GM21529 (cell line): ENCODE results near the gene PCBD2.
"Not testable (repeated sequence)": the region's sequence is repeated elsewhere in the genome, so short reads cannot be mapped to it uniquely, and the experiment has no call there.

Experiments
- ATAC-seq: cut with Tn5 transposase; IDR thresholded peaks from one replicate; pipeline ENCODE4 v1.9.1; 2021; ENCODE audit not compliant: unreplicated experiment

The PCBD2 gene

DNA sequence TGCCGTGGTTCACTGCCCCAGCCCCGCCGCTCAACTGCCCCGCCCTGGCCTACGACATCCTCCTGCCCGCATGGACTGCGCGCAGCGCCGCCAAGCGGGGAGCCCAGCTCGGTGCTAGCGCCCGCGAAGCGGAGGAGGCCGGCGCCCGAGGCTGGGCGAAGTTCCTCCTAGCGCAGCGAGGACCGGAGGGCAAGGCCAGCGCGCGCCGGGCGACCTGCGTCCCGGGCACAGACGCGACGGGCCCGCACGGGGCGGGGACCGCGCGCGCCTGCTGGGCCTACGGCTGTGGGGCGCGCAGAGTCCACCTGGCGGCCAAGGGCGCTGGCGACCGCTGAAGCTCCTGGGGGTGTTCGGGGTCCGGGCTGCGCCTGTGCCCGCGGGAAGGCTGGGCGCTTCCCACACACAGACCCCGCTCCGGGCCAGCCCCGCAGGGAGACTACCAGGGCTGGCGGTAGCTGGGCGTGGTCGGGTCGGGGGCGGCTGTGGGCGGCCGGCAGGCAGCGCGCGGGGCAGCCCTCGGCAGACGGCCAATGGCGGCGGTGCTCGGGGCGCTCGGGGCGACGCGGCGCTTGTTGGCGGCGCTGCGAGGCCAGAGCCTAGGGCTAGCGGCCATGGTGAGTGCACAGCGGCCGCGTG is at the start of gene PCBD2:
PCBD2 (plus strand) TSS at position 522 of the 636 bp plus-strand sequence; CDS start at position 531, 9 bp downstream.
- peak; percentile 75 for ATAC-seq

DNA sequence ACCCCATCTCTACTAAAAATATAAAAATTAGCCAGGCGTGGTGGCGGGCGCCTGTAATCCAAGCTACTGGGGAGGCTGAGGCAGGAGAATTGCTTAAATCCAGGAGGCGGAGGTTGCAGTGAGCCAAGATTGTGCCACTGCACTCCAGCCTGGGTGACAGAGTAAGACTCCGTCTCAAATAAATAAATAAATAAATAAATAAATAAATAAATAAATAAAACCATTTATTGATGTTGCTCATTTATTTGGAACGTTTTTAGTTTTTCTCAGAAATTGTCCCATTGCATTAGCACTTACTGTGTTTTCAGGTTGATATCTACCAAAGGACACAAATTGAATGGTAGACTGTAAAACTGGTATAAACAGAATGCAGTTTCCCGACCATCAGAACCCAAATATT is 48.5 kb upstream of the PCBD2 start:
- not testable (repeated sequence) for ATAC-seq

DNA sequence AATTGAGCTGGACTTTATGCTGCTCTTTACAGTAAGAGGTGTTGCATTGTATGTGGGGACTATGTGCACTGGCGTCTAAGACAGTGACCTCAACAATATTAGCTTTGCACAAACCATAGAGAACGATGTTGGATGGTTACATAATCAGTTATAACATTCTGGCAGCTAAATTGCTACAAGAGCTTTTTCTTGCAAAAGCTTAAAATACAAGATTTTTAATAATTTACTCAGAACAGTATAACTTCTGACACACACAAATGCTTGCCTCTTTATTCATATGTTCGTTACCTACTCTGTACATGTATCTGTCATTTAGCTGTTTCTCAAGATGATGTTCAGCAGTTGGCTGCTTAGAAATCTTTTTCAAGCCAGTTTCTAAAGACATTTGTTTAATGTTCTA is 47.5 kb upstream of the PCBD2 start:
- ATAC-seq, result no peak

DNA sequence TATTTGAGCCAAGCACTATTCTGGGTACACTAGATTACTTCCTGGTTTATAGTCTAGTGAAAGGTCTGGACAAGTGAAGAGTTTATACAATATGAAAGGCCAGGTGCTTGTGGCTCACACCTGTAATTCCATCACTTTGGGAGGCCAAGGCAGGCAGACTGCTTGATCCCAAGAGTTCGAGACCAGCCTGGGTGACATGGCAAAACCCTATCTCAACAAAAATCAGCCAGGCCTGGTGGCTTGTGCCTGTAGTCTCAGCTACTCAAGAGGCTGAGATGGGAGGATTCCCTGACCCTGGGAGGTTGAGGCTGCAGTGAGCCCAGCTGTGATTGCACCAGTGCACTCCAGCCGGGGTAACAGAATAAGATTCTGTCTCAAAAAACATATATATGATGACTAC is 40.2 kb upstream of the PCBD2 start:
- no peak for ATAC-seq

DNA sequence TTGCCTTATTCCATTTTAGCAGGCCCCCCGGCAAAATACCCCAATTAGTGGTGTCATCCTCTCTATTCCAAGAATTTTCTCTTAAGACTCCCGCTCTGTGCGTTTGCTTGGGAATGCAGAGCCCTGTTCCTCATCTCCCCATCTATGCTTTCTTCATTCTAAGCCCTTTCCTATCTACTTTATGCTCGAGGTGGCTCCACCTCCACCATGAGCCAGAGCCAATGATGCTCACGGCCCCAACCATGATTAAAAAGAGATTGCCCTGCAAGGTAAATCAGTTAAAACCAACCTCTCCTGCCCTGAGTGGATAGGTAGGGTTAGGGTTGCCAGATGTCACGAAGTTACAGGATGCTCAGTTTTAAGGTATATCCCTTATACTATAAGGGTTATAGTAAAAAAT is 31.4 kb upstream of the PCBD2 start:
- no peak for ATAC-seq

DNA sequence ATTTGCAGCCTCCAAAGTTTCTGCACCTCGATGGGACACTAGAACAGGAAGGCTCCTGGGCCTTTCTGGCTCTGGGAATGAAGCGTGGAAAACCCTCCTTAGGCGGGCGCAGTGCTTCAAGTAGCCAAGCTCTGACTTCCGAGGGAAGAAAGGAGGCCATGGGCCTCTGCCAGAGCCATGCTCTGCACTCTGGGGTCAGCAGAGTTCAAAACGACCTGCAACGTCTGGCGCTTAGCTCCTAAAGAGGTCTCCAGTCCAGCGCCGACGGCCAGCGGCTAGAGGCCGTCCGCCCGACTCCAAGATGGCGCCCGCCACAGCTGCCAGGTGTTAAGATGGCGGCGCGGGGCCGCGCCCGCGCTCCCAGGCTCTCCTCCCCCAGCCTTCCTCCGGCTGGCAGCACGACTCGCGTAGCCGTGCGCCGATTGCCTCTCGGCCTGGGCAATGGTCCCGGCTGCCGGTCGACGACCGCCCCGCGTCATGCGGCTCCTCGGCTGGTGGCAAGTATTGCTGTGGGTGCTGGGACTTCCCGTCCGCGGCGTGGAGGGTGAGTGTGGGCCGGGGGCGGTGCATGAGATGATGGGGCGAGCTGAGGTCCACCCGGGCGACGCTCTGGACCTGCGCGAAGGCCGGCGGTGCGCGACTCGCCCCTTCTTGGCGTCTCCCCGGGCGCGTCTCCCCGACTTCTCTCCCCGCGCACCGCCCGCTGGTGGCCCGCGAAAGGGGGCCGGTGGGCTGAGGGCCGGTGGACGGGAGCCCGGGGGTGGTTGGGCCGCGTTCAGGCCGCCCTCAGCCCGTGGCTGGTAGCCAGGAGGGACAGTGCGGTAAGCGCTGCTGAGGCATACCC is 30.7 kb upstream of the PCBD2 start, which contains the start of gene TXNDC15:
TXNDC15 (plus strand) TSS at position 385 of the 844 bp plus-strand sequence; CDS start at position 442, 57 bp downstream.
- ATAC-seq, result peak; percentile 74

DNA sequence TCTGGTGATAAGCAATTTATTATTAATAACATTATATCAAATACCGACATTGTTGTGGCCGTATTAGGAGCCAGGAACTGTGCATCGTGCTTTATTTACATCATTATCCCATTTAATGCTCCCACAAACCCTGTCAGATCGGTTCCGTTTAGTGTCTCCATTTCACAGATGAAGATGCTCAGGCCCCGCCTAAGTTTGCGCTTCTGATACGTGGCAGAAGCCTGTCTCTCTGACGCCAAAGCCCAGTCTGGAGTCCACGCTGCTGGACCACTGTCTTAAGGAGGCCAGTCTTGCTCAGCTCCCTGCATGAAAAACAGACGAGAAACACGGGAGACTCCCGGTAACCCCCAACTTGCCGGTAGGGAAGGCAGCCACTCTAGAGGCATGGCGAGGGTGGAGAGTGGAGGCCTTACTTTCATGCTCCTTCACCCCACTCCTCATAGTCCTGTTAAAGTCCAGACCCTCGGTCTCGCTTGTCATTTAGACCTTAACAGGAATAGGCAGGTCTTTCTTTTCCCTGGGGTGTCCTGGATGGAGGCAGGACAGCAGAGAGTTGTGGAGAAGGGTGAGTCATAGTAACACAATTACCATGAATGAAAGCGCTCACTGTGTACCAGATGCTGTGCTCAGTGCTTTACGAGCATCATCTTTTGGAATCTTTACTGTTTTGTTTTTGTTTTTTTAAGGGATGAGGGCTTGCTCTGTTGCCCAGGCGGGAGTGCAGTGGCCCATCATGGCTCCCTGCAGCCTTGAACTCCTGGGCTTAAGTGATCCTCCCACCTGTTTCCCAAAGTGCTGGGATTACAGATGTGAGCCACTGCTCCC is 29.9 kb upstream of the PCBD2 start:
- ATAC-seq, result peak; percentile 42

DNA sequence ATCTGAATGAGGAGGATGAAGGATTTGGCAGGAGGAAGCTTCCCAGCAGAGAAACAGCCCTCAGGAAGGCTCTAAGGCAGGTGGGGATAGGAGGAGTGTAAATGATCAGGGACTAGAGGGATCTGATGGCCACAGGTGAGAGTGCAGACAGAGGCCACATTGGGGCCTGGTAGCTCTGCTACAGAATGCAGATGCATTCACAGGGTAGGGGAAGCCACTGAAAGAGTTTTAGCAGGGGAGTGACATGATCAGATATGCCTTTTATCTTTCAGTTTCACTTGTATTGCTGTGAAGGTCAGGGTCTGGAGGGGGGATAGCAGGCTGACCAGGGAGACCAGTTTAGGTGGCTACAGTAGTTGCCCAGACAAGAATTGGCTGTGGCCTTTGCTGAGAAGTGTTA is 27.8 kb upstream of the PCBD2 start:
- ATAC-seq, result no peak

DNA sequence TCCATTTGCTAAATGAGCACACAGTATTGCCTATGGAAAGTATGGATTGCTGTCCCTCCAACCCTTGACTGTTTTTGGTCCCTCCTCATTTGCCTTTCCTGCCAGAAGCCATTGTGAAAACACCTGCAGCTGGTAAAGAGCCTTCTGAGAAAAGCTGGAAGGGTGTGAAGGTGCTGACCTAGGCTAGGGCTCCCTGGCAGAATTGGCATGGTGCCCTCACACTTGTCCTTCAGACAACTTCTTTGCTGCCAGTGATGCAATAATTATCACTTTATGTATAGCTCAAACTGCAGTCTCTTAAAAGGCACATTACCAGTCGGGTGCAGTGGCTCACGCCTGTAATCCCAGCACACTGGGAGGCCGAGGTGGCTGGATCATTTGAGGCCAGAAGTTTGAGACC is 26.5 kb upstream of the PCBD2 start:
- no peak for ATAC-seq

DNA sequence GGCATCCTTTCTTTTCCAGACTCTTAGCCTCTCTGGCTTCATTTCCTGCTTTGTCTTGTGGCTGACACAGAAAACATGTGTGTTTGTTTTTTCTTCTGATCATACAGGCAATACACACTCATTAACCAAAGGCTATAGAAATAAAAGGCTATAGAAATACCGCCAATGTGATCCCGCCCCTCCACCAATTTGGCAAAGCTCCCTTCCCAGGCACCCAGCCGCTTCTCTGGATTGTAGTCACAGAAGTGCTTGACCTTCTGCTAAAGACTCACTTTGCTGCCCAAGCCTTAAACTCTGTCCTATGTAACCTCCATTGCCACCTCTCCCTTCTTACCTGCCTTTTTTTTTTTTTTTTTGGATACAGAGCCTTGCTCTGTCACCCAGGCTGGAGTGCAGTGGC is 25.5 kb upstream of the PCBD2 start:
- no peak for ATAC-seq

DNA sequence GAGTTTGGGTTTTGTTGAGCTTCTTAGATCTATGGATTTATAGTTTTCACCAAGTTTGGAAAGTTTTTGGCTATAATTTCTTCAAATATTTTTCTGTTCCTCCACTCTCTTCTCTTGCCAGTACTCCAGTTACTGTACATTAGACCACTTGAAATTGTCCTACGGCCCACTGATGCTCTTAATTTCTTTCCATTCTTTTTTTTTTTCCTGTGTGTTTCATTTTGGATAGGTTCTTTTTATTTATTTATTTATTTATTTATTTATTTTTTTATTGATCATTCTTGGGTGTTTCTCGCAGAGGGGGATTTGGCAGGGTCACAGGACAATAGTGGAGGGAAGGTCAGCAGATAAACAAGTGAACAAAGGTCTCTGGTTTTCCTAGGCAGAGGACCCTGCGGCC is 24.0 kb upstream of the PCBD2 start:
- not testable (repeated sequence) for ATAC-seq

DNA sequence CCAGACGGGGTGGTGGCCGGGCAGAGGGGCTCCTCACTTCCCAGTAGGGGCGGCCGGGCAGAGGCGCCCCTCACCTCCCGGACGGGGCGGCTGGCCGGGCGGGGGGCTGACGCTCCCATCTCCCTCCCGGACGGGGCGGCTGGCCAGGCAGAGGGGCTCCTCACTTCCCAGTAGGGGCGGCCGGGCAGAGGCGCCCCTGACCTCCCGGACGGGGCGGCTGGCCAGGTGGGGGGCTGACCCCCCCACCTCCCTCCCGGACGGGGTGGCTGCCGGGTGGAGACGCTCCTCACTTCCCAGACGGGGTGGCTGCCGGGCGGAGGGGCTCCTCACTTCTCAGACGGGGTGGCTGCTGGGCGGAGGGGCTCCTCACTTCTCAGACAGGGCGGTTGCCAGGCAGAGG is 23.2 kb upstream of the PCBD2 start:
- not testable (repeated sequence) for ATAC-seq

DNA sequence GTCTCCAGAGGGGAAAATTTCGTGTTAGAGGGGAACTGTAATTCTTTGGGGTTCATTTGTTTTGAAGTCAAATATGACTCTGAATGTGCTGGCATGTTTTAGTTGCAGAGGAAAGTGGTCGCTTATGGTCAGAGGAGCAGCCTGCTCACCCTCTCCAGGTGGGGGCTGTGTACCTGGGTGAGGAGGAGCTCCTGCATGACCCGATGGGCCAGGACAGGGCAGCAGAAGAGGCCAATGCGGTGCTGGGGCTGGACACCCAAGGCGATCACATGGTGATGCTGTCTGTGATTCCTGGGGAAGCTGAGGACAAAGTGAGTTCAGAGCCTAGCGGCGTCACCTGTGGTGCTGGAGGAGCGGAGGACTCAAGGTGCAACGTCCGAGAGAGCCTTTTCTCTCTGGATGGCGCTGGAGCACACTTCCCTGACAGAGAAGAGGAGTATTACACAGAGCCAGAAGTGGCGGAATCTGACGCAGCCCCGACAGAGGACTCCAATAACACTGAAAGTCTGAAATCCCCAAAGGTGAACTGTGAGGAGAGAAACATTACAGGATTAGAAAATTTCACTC is 17.3 kb upstream of the PCBD2 start:
- ATAC-seq, result no peak

DNA sequence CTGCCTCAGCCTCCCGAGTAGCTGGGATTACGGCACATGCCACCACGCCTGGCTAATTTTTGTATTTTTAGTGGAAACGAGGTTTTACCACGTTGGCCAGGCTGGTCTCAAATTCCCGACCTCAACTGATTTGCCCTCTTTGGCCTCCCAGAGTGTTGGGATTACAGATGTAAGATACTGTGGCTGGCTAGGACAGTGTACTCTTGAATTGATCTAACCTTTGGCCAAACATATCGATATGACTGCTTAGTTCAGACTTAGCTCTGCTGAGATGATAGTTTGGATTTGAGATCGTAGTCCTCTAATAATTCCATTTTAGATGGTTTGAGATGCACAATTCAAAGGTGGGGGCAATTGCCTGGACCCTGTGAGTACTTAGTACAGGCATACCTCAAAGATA is 15.6 kb upstream of the PCBD2 start:
- no peak for ATAC-seq

DNA sequence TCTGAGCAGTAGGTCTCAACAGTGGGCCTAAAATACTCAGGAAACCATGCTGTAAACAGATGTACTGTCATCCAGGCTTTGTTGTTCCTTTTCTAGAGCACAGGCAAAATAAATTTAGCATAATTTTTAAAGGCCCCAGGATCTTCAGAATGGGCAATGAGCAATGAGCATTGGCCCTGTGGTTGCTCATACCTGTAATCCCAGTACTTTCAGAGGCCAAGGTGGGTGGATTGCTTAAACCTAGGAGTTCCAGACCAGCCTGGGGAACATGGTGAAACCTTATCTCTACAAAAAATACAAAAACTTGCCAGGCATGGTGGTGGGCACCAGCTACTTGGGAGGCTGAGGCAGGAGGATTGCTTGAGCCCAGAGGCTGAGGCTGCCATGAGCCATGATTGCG is 13.5 kb upstream of the PCBD2 start:
- ATAC-seq, result no peak

DNA sequence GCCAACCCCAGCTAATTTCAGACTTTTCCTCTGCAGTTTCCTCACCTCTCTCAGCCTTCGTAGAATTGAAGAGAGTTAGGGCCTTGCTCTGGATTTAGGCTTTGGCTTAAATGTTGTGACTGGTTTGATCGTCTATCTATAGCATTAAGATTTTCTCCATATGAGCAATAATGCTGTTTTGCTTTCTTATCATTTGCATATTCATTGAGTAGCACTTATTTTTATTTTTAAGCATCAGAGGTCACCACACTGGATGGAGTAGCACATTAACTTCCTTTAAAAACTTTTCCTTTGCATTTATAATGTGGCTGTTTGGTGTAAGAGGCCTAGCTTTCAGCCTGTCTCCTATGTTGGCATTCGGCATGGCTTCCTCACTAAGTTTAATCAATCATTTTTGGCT is 12.6 kb upstream of the PCBD2 start:
- no peak for ATAC-seq

DNA sequence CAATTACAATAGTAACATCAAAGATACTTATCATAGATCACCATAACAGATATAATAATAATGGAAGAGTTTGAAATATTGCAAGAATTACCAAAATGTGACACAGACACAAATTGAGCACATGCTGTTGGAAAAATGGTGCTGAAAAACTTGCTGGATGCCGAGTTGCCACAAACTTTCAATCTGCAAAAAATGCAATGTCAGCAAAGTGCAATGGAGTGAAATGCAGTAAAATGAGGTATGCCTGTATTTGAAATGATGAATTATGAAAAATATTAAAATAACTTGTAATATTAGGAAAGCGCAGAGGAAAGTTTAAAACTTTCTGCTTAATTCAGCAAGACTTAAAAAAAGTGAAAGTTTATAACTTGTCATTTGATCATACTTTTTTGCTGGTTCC is 12.0 kb upstream of the PCBD2 start:
- ATAC-seq, result no peak

DNA sequence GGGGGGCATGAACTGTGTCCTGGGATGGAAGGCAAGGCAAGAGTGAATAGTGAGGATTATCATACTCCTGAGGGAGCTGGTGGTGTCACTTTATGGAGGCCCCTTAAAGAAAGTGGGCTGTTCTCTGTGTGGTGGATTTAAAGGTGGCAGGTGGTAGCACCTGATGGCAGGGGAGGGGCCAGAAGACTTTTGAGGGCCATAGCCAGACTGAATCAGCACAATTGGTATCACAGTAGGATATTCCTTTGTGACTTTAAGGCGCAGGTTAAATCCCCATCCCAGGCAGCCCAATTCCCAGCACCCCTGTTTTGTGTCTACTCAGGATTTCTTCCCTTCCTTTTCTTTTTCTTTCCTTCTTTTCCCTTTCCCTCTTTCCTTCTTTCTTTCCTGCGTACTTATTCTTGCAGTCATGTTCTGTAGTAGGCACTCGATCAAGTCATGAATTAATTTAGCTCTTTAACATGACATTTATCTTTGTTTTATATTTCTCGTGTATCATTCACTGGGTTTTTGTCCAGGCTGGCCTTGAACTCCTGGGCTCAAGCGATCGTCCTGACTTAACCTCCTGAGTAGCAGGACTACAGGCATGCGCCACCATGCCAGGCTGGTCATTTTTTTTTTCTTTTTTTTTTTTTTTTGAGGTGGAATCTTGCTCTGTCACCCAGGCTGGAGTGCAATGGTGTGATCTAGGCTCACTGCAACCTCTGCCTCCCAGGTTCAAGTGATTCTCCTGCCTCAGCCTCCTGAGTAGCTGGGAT is 11.0 kb upstream of the PCBD2 start:
- ATAC-seq, result no peak

DNA sequence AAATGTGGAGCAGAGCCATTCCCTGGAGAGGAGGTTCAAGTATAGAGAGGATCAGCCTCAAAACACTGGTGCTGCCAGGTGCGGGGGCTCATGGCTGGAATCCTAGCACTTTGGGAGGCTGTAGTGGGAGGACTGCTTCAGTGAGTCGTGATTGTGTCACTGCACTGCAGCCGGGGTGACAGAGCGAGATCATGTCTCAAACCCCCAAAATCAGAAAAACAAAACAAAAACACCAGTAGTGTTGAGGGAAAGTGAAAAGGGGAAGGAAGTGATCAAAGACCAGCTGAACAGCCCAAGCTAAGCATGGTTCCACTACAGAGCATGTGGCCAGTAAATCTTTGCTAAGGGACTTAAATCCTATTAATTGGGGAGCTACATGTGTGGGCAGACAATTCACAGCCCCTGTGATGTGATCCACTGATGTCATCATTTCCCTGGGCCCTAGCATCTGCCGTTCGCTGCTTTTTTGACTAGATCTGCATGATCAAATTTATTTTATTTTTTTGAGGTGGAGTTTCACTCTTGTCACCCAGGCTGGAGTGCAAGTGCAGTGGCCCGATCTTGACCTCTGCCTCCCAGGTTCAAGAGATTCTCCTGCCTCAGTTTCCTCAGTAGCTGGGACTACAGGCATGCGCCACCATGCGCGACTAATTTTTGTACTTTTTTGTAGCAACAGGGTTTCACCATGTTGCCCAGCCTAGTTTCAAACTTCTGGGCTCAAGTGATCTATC is 2.7 kb upstream of the PCBD2 start:
- ATAC-seq, result peak; percentile 36
